Heart right ventricle (tissue), 16 donors: Measurements from ENCODE around the gene CLEC4D. TPM values are rescaled to one million over a fixed set of nuclear protein-coding genes. Genes with fewer than 3 reads are reported as not detected.
A peak's percentile ranks its signal among the peaks of the same experiment; 100 is the strongest.

Experiments used
- ATAC-seq, 8 donors: fragments of 200-7000 bp; cut with Tn5 transposase; one replicate each; pipeline ENCODE4 v1.9.1; 2020; ENCODE audit warnings: mild to moderate bottlenecking in 8 of 8, moderate library complexity in 8 of 8, moderate number of reproducible peaks in 1 of 8
- DNase-seq, 2 donors: peaks; one replicate each; pipeline ENCODE4 v3.0.0-alpha.2; 2020
- H3K27ac ChIP-seq, 10 donors: fragments of 200-600 bp; sonication (generic) in 2 of 10; one replicate each; pipeline versions ENCODE4 v1.5.0 to v1.8.0; 2020 to 2022; ENCODE audit warnings: mild to moderate bottlenecking in 3 of 10
- H3K27me3 ChIP-seq, 7 donors: fragments of 200-600 bp; one replicate each; pipeline ENCODE4 v1.8.0; 2021 to 2022; ENCODE audit warnings: mild to moderate bottlenecking in 2 of 7
- H3K36me3 ChIP-seq, 9 donors: fragments of 200-600 bp; sonication (generic) in 1 of 9; one replicate each; pipeline versions ENCODE4 v1.5.0 to v1.8.0; 2020 to 2022; ENCODE audit warnings: mild to moderate bottlenecking in 2 of 9
- H3K4me1 ChIP-seq, 9 donors: fragments of 200-600 bp; sonication (generic) in 1 of 9; one replicate each; pipeline versions ENCODE4 v1.5.0 to v1.8.0; 2020 to 2022; ENCODE audit warnings: mild to moderate bottlenecking in 4 of 9
- H3K4me3 ChIP-seq, 10 donors: fragments of 200-600 bp; sonication (generic) in 2 of 10; one replicate each; pipeline versions ENCODE4 v1.5.0 to v1.8.0; 2020 to 2022; ENCODE audit warnings: mild to moderate bottlenecking in 7 of 10, moderate library complexity in 2 of 10
- H3K9me3 ChIP-seq, 11 donors: fragments of 200-600 bp in 10 of 11; sonication (generic) in 2 of 11; one replicate each; pipeline versions ENCODE4 v1.5.0 to v1.8.0; 2013 to 2022; ENCODE audit warnings: mild to moderate bottlenecking in 2 of 11, control low read depth in 1 of 11, moderate library complexity in 1 of 11
- CTCF ChIP-seq, 9 donors: fragments of 200-600 bp; sonication (generic) in 2 of 9; IDR thresholded peaks; one replicate each; pipeline versions ENCODE4 v1.5.0 to v1.8.0; 2021 to 2022; ENCODE audit warnings: antibody characterized with exemption in 9 of 9, mild to moderate bottlenecking in 5 of 9, moderate library complexity in 1 of 9
- WGBS, 2 donors: extraction: QIAGEN DNeasy Blood & Tissue Kit; methylation state at CpG; one replicate each; pipeline ENCODE4 v1.1.7; 2013; ENCODE audit warnings: inconsistent platforms in 1 of 2; 5-methylcytosine and 5-hydroxymethylcytosine counted together
- intact Hi-C, 10 donors: fragments of 100-400 bp; cut with DNase I; formaldehyde crosslinking; loops; one replicate each; pipeline versions ENCODE4 v1.11.1 to v1.14.2; 2022
- polyA plus RNA-seq, 2 donors: library from polyadenylated mRNA; stranded (reverse); fragments of 200-250 nt; gene quantifications; one replicate each; pipeline ENCODE4 v1.2.3, GENCODE V29; 2013
- total RNA-seq, 10 donors: library from RNA; stranded (reverse); fragmentation: NEBNext Ultra II Directional in 3 of 10; extraction: Animal tissue kit (Norgen Biotek cat#: 25700) in 3 of 10; gene quantifications; one replicate each; pipeline versions ENCODE4 v1.2.1 to v1.2.4, GENCODE V29; 2021 to 2023
- donor health status: Arrhythmogenic right ventricular cardiomyopathy.
- donor health status: ischemic (EF 13 %, LVEDD 7.1; RV severe dilation, severe dysfunction).
- donor health status: healthy with polysubstance abuse.
- donor health status: DM: no; HTN: yes; CAD: no.
- donor health status: DM: no; HTN: no; CAD: no.
- donor health status: ischemic (EF 25% LVEDD 6.9; RV normal size, moderate dysfunction).
- donor health status: ischemic (EF 25% LVEDD 5.7; RV mildly dilated, moderate dysfunction).
- donor health status: healthy.
- donor health status: DM: yes; HTN: yes; CAD: no.
- donor health status: Ischemic cardiomyopathy.
- donor health status: ischemic (EF 35%, LVEDD 5.7; RV mildly dilated, moderate dysfunction).
- donor health status: nonischemic (EF 11% LVEDD 7.7; RV severe dilation, severe dysfunction).
- donor health status: DM: yes; HTN: yes; CAD: no.
- donor health status: PGD.
- donor health status: ischemic (EF 29% LVEDD 5.4; RV normal size, mild dysfunction).
- donor health status: nonischemic (EF 23%, LVEDD 6.1; RV moderate dilation, normal function).

The CLEC4D gene
- total and polyA plus RNA-seq, 12 donors, result 0.17 to 1.0 (median 0.30) TPM; not detected in 5

- Histone ChIP-seq H3K4me1 (no peaks in the 10 kb centered on the region), H3K27me3 (peaks cover 0 to 27% (median 0%) of the 10 kb centered on the region in 7 donors), H3K36me3 (no peaks in the 10 kb centered on the region), H3K4me3 (no peak overlapping the region), H3K27ac (no peak overlapping the region), H3K9me3 (no peaks in the 10 kb centered on the region)
- ATAC-seq, result no peak
- no peak for DNase-seq
- intact Hi-C loops, result no loop called here
- TF ChIP-seq CTCF (IDR thresholded peaks at IDR 0.05), result no peak
Observed at GRCh38 chr12:8475508-8476203, 37.6 kb upstream of the CLEC4D start.

- Histone ChIP-seq H3K27me3 (peaks cover 0 to 16% (median 0%) of the 10 kb centered on the region in 7 donors), H3K4me1 (no peaks in the 10 kb centered on the region), H3K9me3 (peaks cover 0 to under 1% (median 0%) of the 10 kb centered on the region in 11 donors), H3K36me3 (no peaks in the 10 kb centered on the region), H3K4me3 (no peak overlapping the region), H3K27ac (no peak overlapping the region)
- 77 to 84% methylated on average over 2 of the region's 2 CpGs for WGBS, 2 donors
- intact Hi-C loops, result no loop called here
- ATAC-seq (no peak), DNase-seq (no peak)
- no peak for TF ChIP-seq CTCF (IDR thresholded peaks at IDR 0.05)
Observed at GRCh38 chr12:8482571-8483061, 30.7 kb upstream of the CLEC4D start.

GRCh38 chr12:8483079-8483478, 30.2 kb upstream of the CLEC4D start:
- H3K27ac ChIP-seq, result no peak overlapping the region
- H3K27me3 ChIP-seq, result peaks cover 0 to 16% (median 0%) of the 10 kb centered on the region in 7 donors
- intact Hi-C loops, result no loop called here
- peaks cover 0 to 5% (median 0%) of the 10 kb centered on the region in 11 donors for H3K9me3 ChIP-seq
- ATAC-seq (peak in 1 of 8 donors; percentile 23), DNase-seq (no peak)
- H3K36me3 ChIP-seq, result no peaks in the 10 kb centered on the region
- no peak overlapping the region for H3K4me3 ChIP-seq
- no peaks in the 10 kb centered on the region for H3K4me1 ChIP-seq
- TF ChIP-seq CTCF (IDR thresholded peaks at IDR 0.05), result no peak

- Histone ChIP-seq H3K4me3 (no peak overlapping the region), H3K4me1 (peaks cover 0 to 13% (median 0%) of the 10 kb centered on the region in 9 donors), H3K9me3 (peaks cover 0 to 8% (median 0%) of the 10 kb centered on the region in 11 donors), H3K27me3 (peaks cover 0 to 18% (median 0%) of the 10 kb centered on the region in 7 donors), H3K27ac (peak overlapping the region in 1 of 10 donors; percentile 74), H3K36me3 (no peaks in the 10 kb centered on the region)
- ATAC-seq (peak in 1 of 8 donors; percentile 25), DNase-seq (no peak)
- no peak for TF ChIP-seq CTCF (IDR thresholded peaks at IDR 0.05)
- WGBS, 2 donors, result 73 to 82% methylated on average over 5 of the region's 5 CpGs
- intact Hi-C loops, result no loop called here
Observed at GRCh38 chr12:8491646-8492530, 21.4 kb upstream of the CLEC4D start.
